ENCODE data around the gene ZNF497. TPM values are rescaled to one million over a fixed set of nuclear protein-coding genes. Genes with fewer than 3 reads are reported as not detected.

The ZNF497 gene
- total and polyA plus RNA-seq, 2 experiments from 2014 or later, result 1.6 to 4.3 TPM

DNA sequence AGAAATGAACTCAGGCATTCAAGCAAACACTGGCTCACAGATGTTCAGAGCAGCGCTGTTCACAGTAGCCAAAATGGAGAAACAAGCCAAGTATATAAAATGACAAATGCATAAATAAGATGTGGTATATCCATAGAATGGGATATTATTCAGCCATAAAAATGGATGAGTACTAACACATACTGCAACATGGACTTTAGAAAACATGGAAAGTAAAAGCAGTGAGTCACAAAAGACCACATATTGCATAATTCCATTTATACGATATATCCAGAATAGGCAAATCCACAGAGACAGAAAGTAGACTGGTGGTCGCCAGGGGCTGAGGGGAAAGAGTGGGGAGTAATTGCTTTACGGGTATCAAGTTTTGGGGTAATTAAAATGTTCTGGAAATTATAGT is 11.6 kb upstream of the ZNF497 start:
- H3K4me1 ChIP-seq (ENCODE audit: insufficient read depth), result no peaks in the 10 kb centered on the region
- no peaks in the 10 kb centered on the region for H3K36me3 ChIP-seq (replicated peaks; ENCODE audit: insufficient read depth, low read depth)
- no peak for DNase-seq (ENCODE audit: low spot score)
- no peak for TF ChIP-seq EZH2phosphoT487 (IDR thresholded peaks at IDR 0.05; ENCODE audit: low read depth, severe bottlenecking, unreplicated experiment)
- no peak for TF ChIP-seq EZH2 (IDR thresholded peaks at IDR 0.05; ENCODE audit: borderline replicate concordance)
- no peak for TF ChIP-seq CTCF (IDR thresholded peaks at IDR 0.05; ENCODE audit: poor library complexity)
- no peak overlapping the region for H3K4me2 ChIP-seq
- H3K79me2 ChIP-seq, result peaks cover under 1% of the 10 kb centered on the region
- H3K27ac ChIP-seq, result no peak overlapping the region
- no peaks in the 10 kb centered on the region for H3K9me2 ChIP-seq (replicated peaks; ENCODE audit: insufficient read depth)
- no peak overlapping the region for H3K4me3 ChIP-seq
- H2AFZ ChIP-seq, result no peak overlapping the region
- no peaks in the 10 kb centered on the region for H4K20me1 ChIP-seq (ENCODE audit: insufficient read depth, poor library complexity, severe bottlenecking)
- H3K27me3 ChIP-seq, result no peaks in the 10 kb centered on the region
- 97% methylated on average over 4 of the region's 4 CpGs for WGBS (ENCODE audit: low lambda C conversion rate, missing lambda C conversion rate)
- H3K9me3 ChIP-seq (ENCODE audit: low read depth), result no peaks in the 10 kb centered on the region

GRCh38 chr19:58372311-58373133 is 10.0 kb upstream of the ZNF497 start:
- 76% methylated on average over 15 of the region's 15 CpGs for WGBS (ENCODE audit: low lambda C conversion rate, missing lambda C conversion rate)
- no peaks in the 10 kb centered on the region for H3K27me3 ChIP-seq
- H3K36me3 ChIP-seq (replicated peaks; ENCODE audit: insufficient read depth, low read depth), result no peaks in the 10 kb centered on the region
- no peak overlapping the region for H3K4me2 ChIP-seq
- no peak overlapping the region for H3K4me3 ChIP-seq
- DNase-seq (ENCODE audit: low spot score), result no peak
- no peaks in the 10 kb centered on the region for H3K9me2 ChIP-seq (replicated peaks; ENCODE audit: insufficient read depth)
- TF ChIP-seq EZH2 (IDR thresholded peaks at IDR 0.05; ENCODE audit: borderline replicate concordance), result no peak
- no peak for TF ChIP-seq EZH2phosphoT487 (IDR thresholded peaks at IDR 0.05; ENCODE audit: low read depth, severe bottlenecking, unreplicated experiment)
- no peak for TF ChIP-seq CTCF (IDR thresholded peaks at IDR 0.05; ENCODE audit: poor library complexity)
- no peaks in the 10 kb centered on the region for H3K79me2 ChIP-seq
- no peak overlapping the region for H2AFZ ChIP-seq
- no peaks in the 10 kb centered on the region for H4K20me1 ChIP-seq (ENCODE audit: insufficient read depth, poor library complexity, severe bottlenecking)
- H3K9me3 ChIP-seq (ENCODE audit: low read depth), result no peaks in the 10 kb centered on the region
- no peaks in the 10 kb centered on the region for H3K4me1 ChIP-seq (ENCODE audit: insufficient read depth)
- H3K27ac ChIP-seq, result no peak overlapping the region

GRCh38 chr19:58368561-58369360 is 6.2 kb upstream of the ZNF497 start:
- 97% methylated on average over 47 of the region's 68 CpGs for WGBS (ENCODE audit: low lambda C conversion rate, missing lambda C conversion rate)
- no peak for DNase-seq (ENCODE audit: low spot score)
- Histone ChIP-seq H3K27me3 (no peaks in the 10 kb centered on the region), H3K36me3 (replicated peaks; ENCODE audit: insufficient read depth, low read depth) (no peaks in the 10 kb centered on the region), H3K4me1 (ENCODE audit: insufficient read depth) (no peaks in the 10 kb centered on the region), H3K4me2 (no peak overlapping the region), H3K79me2 (no peaks in the 10 kb centered on the region), H3K27ac (no peak overlapping the region), H4K20me1 (ENCODE audit: insufficient read depth, poor library complexity, severe bottlenecking) (no peaks in the 10 kb centered on the region), H3K9me3 (ENCODE audit: low read depth) (no peaks in the 10 kb centered on the region), H3K9me2 (replicated peaks; ENCODE audit: insufficient read depth) (no peaks in the 10 kb centered on the region), H3K4me3 (no peak overlapping the region), H2AFZ (no peak overlapping the region)
- no peak for TF ChIP-seq EZH2phosphoT487 (IDR thresholded peaks at IDR 0.05; ENCODE audit: low read depth, severe bottlenecking, unreplicated experiment)
- no peak for TF ChIP-seq EZH2 (IDR thresholded peaks at IDR 0.05; ENCODE audit: borderline replicate concordance)
- no peak for TF ChIP-seq CTCF (IDR thresholded peaks at IDR 0.05; ENCODE audit: poor library complexity)

All from hepatocyte (in vitro differentiated cells).